Neural crest cell (in vitro differentiated cells): ENCODE data around the gene MUC5B. TPM values are rescaled to one million over a fixed set of nuclear protein-coding genes. Genes with fewer than 3 reads are reported as not detected.
A peak's percentile ranks its signal among the peaks of the same experiment; 100 is the strongest.

Source experiments
- DNase-seq: peaks from one replicate; pipeline ENCODE4 v3.0.0; 2021; ENCODE audit warnings: low read depth, mixed read lengths, low spot score
- H3K27ac Mint-ChIP-seq: one replicate; pipeline ENCODE4 v1.8.0; 2021; ENCODE audit warnings: mild to moderate bottlenecking, mixed read lengths; ENCODE audit not compliant: unreplicated experiment
- H3K27me3 Mint-ChIP-seq: 2 replicates; pipeline ENCODE4 v1.8.0; 2021; ENCODE audit warnings: low read depth, mild to moderate bottlenecking, mixed read lengths
- H3K36me3 Mint-ChIP-seq: 2 replicates; pipeline ENCODE4 v1.8.0; 2021; ENCODE audit warnings: low read depth, mild to moderate bottlenecking, mixed read lengths
- H3K4me1 Mint-ChIP-seq: 2 replicates; pipeline ENCODE4 v1.8.0; 2021; ENCODE audit warnings: mixed read lengths
- H3K4me3 Mint-ChIP-seq: one replicate; pipeline ENCODE4 v1.8.0; 2021; ENCODE audit warnings: mild to moderate bottlenecking, mixed read lengths
- H3K9me3 Mint-ChIP-seq: 2 replicates; pipeline ENCODE4 v1.8.0; 2021; ENCODE audit warnings: mixed read lengths
- CTCF ChIP-seq: fragments of 200-600 bp; sonication (generic); conservative IDR thresholded peaks from 2 replicates; pipeline ENCODE4 v1.5.0; 2021; ENCODE audit warnings: antibody characterized with exemption, mild to moderate bottlenecking
- total RNA-seq: library from RNA; stranded (reverse); gene quantifications from 2 replicates; pipeline ENCODE4 v1.2.1, GENCODE V29; 2021

The MUC5B gene
- total RNA-seq, 1 donor from 2014 or later = 0.42 TPM

- DNase-seq = no peak
- no peak overlapping the region for H3K4me3 Mint-ChIP-seq
- H3K27me3 Mint-ChIP-seq = no peaks in the 10 kb centered on the region
- no peak overlapping the region for H3K27ac Mint-ChIP-seq
- peaks cover 25% of the 10 kb centered on the region for H3K4me1 Mint-ChIP-seq
- no peak for TF ChIP-seq CTCF
- H3K9me3 Mint-ChIP-seq = no peaks in the 10 kb centered on the region
- H3K36me3 Mint-ChIP-seq = no peaks in the 10 kb centered on the region
Measured at GRCh38 chr11:1300121-1300520, 77.3 kb downstream of the MUC5B start.

DNA sequence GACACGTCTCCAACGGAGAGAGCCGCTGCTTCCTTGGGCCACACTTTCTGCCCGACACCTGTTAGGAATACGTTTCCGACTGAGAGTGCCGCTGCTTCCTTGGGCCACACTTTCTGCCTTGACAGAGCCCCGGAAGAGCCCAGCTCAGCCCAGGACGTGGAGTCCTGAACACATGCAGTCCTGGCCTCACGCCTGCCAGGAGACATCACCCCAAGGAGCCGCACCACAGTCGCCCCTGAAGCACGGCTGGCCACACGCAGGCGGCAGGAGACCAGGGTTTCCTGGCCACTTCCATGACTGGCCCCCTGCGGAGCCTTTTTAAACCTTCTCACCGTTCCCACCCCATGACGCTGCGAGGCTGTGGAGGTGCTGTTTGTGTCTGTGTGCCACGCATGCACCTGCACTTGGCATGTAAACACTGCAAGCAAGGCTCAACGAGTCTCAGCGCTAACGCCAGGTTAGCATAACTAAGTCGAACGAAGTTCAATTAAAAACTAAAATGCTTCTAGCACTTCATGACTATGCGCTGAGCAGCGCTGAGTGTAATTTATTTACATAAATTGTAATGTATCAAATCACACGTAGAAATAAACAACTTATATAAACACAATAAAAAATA is 77.8 kb downstream of the MUC5B start:
- no peaks in the 10 kb centered on the region for H3K36me3 Mint-ChIP-seq
- H3K27ac Mint-ChIP-seq = no peak overlapping the region
- H3K9me3 Mint-ChIP-seq = no peaks in the 10 kb centered on the region
- H3K27me3 Mint-ChIP-seq = no peaks in the 10 kb centered on the region
- TF ChIP-seq CTCF = no peak
- H3K4me3 Mint-ChIP-seq = no peak overlapping the region
- peaks cover 25% of the 10 kb centered on the region for H3K4me1 Mint-ChIP-seq
- DNase-seq = no peak

DNA sequence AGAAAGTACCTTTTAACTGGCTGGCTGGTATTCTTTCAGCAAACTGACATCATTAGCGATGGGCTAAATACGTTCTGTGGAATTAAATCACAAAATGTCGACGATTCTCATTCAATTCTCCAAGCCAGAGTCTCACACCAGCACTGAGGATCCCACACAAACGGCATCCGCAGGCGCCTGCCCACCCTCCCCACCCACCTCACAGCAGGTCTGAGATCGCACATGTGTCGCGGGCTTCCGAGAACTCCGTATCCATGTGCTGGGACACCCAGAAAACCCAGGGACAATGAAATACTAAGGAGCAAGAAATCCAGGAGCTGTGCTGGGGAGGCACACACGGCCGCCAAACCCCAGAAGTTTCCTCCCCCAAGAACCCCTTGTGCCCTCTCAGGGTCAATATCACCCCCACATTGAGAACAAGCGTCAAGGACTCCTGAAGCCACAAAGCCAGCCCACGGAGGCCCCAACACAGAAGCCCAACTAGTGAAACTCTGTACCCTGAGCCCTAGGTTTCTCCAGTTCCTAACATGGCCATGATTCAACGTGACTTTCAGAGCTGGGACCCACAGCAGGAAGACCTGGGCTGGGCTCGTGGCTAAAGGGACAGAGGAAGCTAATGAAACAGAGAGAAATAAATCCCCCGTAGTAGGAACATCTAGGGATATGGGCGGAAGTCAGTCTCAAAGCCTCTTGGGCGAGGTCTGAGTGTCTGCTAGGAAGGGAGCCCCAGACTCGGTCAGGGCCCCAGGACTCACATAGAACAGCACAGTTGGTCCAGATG is 78.5 kb downstream of the MUC5B start:
- Mint-ChIP-seq H3K9me3 (no peaks in the 10 kb centered on the region), H3K4me3 (no peak overlapping the region), H3K27ac (no peak overlapping the region), H3K27me3 (no peaks in the 10 kb centered on the region), H3K4me1 (peaks cover 25% of the 10 kb centered on the region), H3K36me3 (no peaks in the 10 kb centered on the region)
- no peak for DNase-seq
- no peak for TF ChIP-seq CTCF

DNA sequence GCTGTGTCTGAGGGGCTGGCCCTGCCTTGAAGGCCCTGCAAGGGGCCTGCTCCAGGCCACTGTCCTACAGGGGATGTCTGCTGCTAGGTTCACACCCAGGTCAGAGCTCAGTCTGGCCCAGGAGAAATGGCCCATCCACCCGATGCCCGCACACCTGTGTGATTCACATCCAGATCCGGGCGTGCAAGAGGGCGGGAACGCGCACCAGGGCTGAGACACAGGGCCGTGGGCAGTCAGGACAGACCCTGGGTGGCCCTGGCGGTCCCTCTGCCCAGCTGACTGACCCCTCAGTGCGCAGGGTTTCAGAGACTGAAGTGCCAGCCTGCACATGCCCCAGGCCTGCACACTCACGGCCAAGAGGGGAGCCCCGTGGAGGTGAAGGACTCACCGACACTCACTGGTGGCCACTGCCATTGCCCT is 79.2 kb downstream of the MUC5B start:
- no peak overlapping the region for H3K27ac Mint-ChIP-seq
- H3K36me3 Mint-ChIP-seq = no peaks in the 10 kb centered on the region
- TF ChIP-seq CTCF = no peak
- no peak overlapping the region for H3K4me3 Mint-ChIP-seq
- H3K4me1 Mint-ChIP-seq = peaks cover 25% of the 10 kb centered on the region
- no peak for DNase-seq
- no peaks in the 10 kb centered on the region for H3K9me3 Mint-ChIP-seq
- no peaks in the 10 kb centered on the region for H3K27me3 Mint-ChIP-seq

DNA sequence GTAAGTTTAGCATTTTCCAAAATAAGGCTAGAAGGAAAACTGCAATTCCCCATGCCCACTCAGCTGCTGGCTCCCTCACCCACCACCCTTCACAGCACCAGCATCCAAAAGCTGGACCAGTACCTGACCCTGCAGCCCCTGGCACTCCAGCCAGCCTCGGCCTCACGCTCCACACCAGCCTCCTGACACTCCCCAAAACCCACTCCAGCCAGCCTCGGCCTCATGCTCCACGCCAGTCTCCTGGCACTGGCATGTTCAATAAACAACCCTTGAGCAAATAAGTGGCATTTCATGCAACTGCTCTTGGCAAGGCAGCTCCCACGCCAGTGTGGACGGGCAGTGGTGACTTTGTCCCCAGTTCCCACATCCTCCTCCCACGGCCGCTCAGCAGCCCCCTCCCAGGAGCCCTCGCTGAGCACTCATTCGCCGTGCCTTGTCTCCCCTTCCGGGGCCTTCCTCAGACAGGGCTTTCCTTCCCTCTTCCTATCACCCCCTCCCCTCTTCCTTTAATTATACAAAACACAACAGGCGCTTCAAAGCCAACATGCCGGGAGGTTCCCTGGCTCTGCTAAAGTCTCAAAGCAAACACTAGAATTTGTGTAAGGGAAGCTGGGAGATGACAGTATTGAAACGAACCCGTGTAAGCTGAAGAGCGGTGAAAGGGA is 79.7 kb downstream of the MUC5B start:
- Mint-ChIP-seq H3K27me3 (no peaks in the 10 kb centered on the region), H3K4me3 (peak overlapping the region; percentile 4), H3K4me1 (peaks cover 25% of the 10 kb centered on the region), H3K36me3 (no peaks in the 10 kb centered on the region), H3K9me3 (no peaks in the 10 kb centered on the region), H3K27ac (no peak overlapping the region)
- TF ChIP-seq CTCF = no peak
- DNase-seq = no peak
